ENCODE results near the gene WWC2.

- TF ChIP-seq EZH2phosphoT487 (IDR thresholded peaks at IDR 0.05; ENCODE audit: borderline replicate concordance, low read length) (no peak), CTCF (IDR thresholded peaks at IDR 0.05; ENCODE audit: low read depth, low read length, poor library complexity, severe bottlenecking) (no peak)
These were observed 62.6 kb downstream of the WWC2 start for GRCh38 chr4:183161630-183162029.

Data from DOHH2 (cell line).